HEK293T (cell line): ENCODE data around the gene AGO1.

Experiments
- CTCF ChIA-PET: fragments of 350-600 bp; formaldehyde crosslinking; extraction: SDS; loops from one replicate; lab custom pipeline; 2021; ENCODE audit warnings: antibody characterized with exemption, inconsistent platforms; lab: Yijun Ruan, JAX
- POLR2A ChIA-PET: fragments of 350-600 bp; formaldehyde crosslinking; extraction: SDS; loops from one replicate; lab custom pipeline; 2020; ENCODE audit warnings: antibody characterized with exemption, inconsistent platforms; lab: Yijun Ruan, JAX
- DNase-seq: peaks from one replicate; pipeline ENCODE4 v3.0.0; 2012; ENCODE audit warnings: mixed read lengths; ENCODE audit errors: extremely low spot score
- ARNT ChIP-seq: fragments of 450-650 bp; IDR thresholded peaks from 2 replicates; pipeline ENCODE4 v1.6.1; 2017; ENCODE audit warnings: mild to moderate bottlenecking
- BHLHE40 ChIP-seq: fragments of 450-650 bp; IDR thresholded peaks from 2 replicates; pipeline ENCODE4 v1.6.1; 2016; ENCODE audit warnings: mild to moderate bottlenecking, moderate library complexity, borderline replicate concordance
- CTBP1 ChIP-seq: fragments of 450-650 bp; IDR thresholded peaks from 2 replicates; pipeline ENCODE4 v1.6.1; 2016; ENCODE audit warnings: borderline replicate concordance
- ELF4 ChIP-seq: fragments of 450-650 bp; IDR thresholded peaks from 2 replicates; pipeline ENCODE4 v1.6.1; 2017; ENCODE audit warnings: antibody characterized with exemption
- FOXA1 ChIP-seq: fragments of 450-650 bp; IDR thresholded peaks from 2 replicates; pipeline ENCODE4 v1.6.1; 2016; ENCODE audit warnings: mild to moderate bottlenecking
- FOXK2 ChIP-seq: fragments of 450-650 bp; IDR thresholded peaks from 2 replicates; pipeline ENCODE4 v1.6.1; 2016; ENCODE audit warnings: mild to moderate bottlenecking
- FOXM1 ChIP-seq: fragments of 450-650 bp; IDR thresholded peaks from 2 replicates; pipeline ENCODE4 v1.6.1; 2017; ENCODE audit warnings: mild to moderate bottlenecking, borderline replicate concordance
- HDGF ChIP-seq: fragments of 450-650 bp; IDR thresholded peaks from 2 replicates; pipeline ENCODE4 v1.6.1; 2017; ENCODE audit warnings: antibody characterized with exemption, borderline replicate concordance
- L3MBTL2 ChIP-seq: fragments of 450-650 bp; conservative IDR thresholded peaks from 2 replicates; pipeline ENCODE4 v1.6.1; 2016; ENCODE audit warnings: mild to moderate bottlenecking
- LEF1 ChIP-seq: fragments of 450-650 bp; IDR thresholded peaks from 2 replicates; pipeline ENCODE4 v1.6.1; 2017; ENCODE audit warnings: mild to moderate bottlenecking, borderline replicate concordance
- NFRKB ChIP-seq: fragments of 450-650 bp; IDR thresholded peaks from 2 replicates; pipeline ENCODE4 v1.6.1; 2016; ENCODE audit warnings: mild to moderate bottlenecking, moderate library complexity
- PKNOX1 ChIP-seq: fragments of 450-650 bp; IDR thresholded peaks from 2 replicates; pipeline ENCODE4 v1.6.1; 2016
- SP1 ChIP-seq: fragments of 450-650 bp; IDR thresholded peaks from 2 replicates; pipeline ENCODE4 v1.6.1; 2017
- SUZ12 ChIP-seq: fragments of 450-650 bp; IDR thresholded peaks from 2 replicates; pipeline ENCODE4 v1.6.1; 2016; ENCODE audit warnings: mild to moderate bottlenecking
- TARDBP ChIP-seq: fragments of 450-650 bp; IDR thresholded peaks from 2 replicates; pipeline ENCODE4 v1.6.1; 2016
- ZNF384 ChIP-seq: fragments of 450-650 bp; IDR thresholded peaks from 2 replicates; pipeline ENCODE4 v1.6.1; 2016

AGO1 gene

GRCh38 chr1:35854989-35855700 lies 27.9 kb upstream of the AGO1 start:
- ChIA-PET CTCF (no interaction called here), POLR2A (no interaction called here)
- TF ChIP-seq CTBP1 (no peak), SUZ12 (no peak), FOXM1 (no peak), ARNT (no peak)
- DNase-seq, result no peak

- ChIA-PET POLR2A (no interaction called here), CTCF (interaction anchor here (1.0 kb wide), 1 partner anchor 229 kb away, joined by 3 read pairs; no protein-coding TSS in a partner anchor)
- TF ChIP-seq NFRKB (no peak), SUZ12 (no peak), PKNOX1 (no peak), TARDBP (no peak), LEF1 (no peak), FOXA1 (no peak), CTBP1 (no peak), FOXK2 (no peak), ELF4 (no peak)
- DNase-seq, result no peak
Observed at GRCh38 chr1:35856964-35857363, 26.0 kb upstream of the AGO1 start.

GRCh38 chr1:35857830-35858229 lies 25.2 kb upstream of the AGO1 start:
- no peak for DNase-seq
- POLR2A ChIA-PET, result interaction anchor here (1.5 kb wide), 1 partner anchor 73 kb away, joined by 4 read pairs; the partner anchor contains the start of gene AGO3
- CTCF ChIA-PET, result no interaction called here
- TF ChIP-seq L3MBTL2 (no peak), CTBP1 (no peak), SP1 (no peak), BHLHE40 (no peak), LEF1 (no peak), FOXA1 (no peak), ARNT (no peak), ELF4 (no peak), FOXK2 (no peak), HDGF (no peak), SUZ12 (no peak), FOXM1 (no peak), TARDBP (no peak), PKNOX1 (no peak), NFRKB (no peak), ZNF384 (no peak)

- no peak for DNase-seq
Observed at GRCh38 chr1:35860696-35861095, 22.3 kb upstream of the AGO1 start.

GRCh38 chr1:35863136-35863535 lies 19.9 kb upstream of the AGO1 start:
- ChIA-PET POLR2A (no interaction called here), CTCF (no interaction called here)
- DNase-seq, result no peak
- TF ChIP-seq LEF1 (no peak), BHLHE40 (no peak), NFRKB (no peak), SUZ12 (no peak), L3MBTL2 (no peak), SP1 (no peak), FOXA1 (no peak), FOXK2 (no peak), HDGF (no peak), PKNOX1 (no peak), TARDBP (no peak), ARNT (no peak), ELF4 (no peak)

More at GRCh38 chr1:35860696-35861095, 22.3 kb upstream of the AGO1 start:
- CTCF ChIA-PET, result no interaction called here
- TF ChIP-seq L3MBTL2, result no peak
- no peak for TF ChIP-seq ELF4
- no peak for TF ChIP-seq SUZ12
- no peak for TF ChIP-seq FOXM1
- TF ChIP-seq PKNOX1, result no peak
- TF ChIP-seq FOXK2, result no peak
- POLR2A ChIA-PET, result interaction anchor here (0.6 kb wide), 1 partner anchor 70 kb away, joined by 3 read pairs; the partner anchor contains the start of gene AGO3

GRCh38 chr1:35863881-35864625 lies 19.0 kb upstream of the AGO1 start:
- TF ChIP-seq TARDBP (no peak), HDGF (no peak), SP1 (no peak), PKNOX1 (no peak), L3MBTL2 (no peak), CTBP1 (no peak), ZNF384 (no peak), BHLHE40 (no peak), NFRKB (no peak), SUZ12 (no peak), ARNT (no peak), FOXM1 (no peak), ELF4 (no peak), FOXK2 (no peak), FOXA1 (no peak)
- CTCF ChIA-PET, result no interaction called here
- POLR2A ChIA-PET, result no interaction called here
- DNase-seq, result no peak
